GM20431 (cell line): ENCODE results near the gene PCDHGB5.
"Not testable (repeated sequence)": the region's sequence is repeated elsewhere in the genome, so short reads cannot be mapped to it uniquely, and the experiment has no call there.

Experiments
- in situ Hi-C: fragments of 300-500 bp; cut with MseI, MboI; formaldehyde crosslinking; loops from one replicate; pipeline ENCODE4 v1.15.0; 2020; ENCODE audit warnings: low sequenced_read_pairs; ENCODE audit not compliant: unreplicated experiment

Gene PCDHGB5

GRCh38 chr5:141375444-141376155 lies 22.1 kb upstream of the PCDHGB5 start:
- in situ Hi-C loops = not testable (repeated sequence)

GRCh38 chr5:141382469-141383294 lies 15.1 kb upstream of the PCDHGB5 start, which contains the start of gene PCDHGA7:
Gene PCDHGA7 (plus strand): TSS chr5:141382742. CDS start chr5:141382900, 158 bp downstream.
- in situ Hi-C loops = no loop called here

- in situ Hi-C loops = no loop called here
These were observed 14.4 kb upstream of the PCDHGB5 start for GRCh38 chr5:141383345-141383744.

- in situ Hi-C loops = no loop called here
These were observed 13.1 kb upstream of the PCDHGB5 start for GRCh38 chr5:141384471-141385267.

- in situ Hi-C loops = not testable (repeated sequence)
These were observed 10.0 kb upstream of the PCDHGB5 start, which contains the start of gene PCDHGB4 for GRCh38 chr5:141387557-141388311. Gene PCDHGB4 (plus strand): TSS chr5:141387698. CDS start chr5:141387885, 187 bp downstream.

GRCh38 chr5:141388661-141389060 lies 9.1 kb upstream of the PCDHGB5 start:
- in situ Hi-C loops = no loop called here

- in situ Hi-C loops = no loop called here
These were observed 8.3 kb upstream of the PCDHGB5 start for GRCh38 chr5:141389153-141390042.

GRCh38 chr5:141392429-141393198 lies 5.1 kb upstream of the PCDHGB5 start, which contains the start of gene PCDHGA8:
Gene PCDHGA8 (plus strand): TSS chr5:141392633. CDS start chr5:141392814, 181 bp downstream.
- in situ Hi-C loops = no loop called here

- in situ Hi-C loops = no loop called here
These were observed 4.5 kb upstream of the PCDHGB5 start for GRCh38 chr5:141393267-141393666.

GRCh38 chr5:141394401-141395187 lies 3.2 kb upstream of the PCDHGB5 start:
- in situ Hi-C loops = not testable (repeated sequence)

GRCh38 chr5:141398608-141399007 lies 861 bp downstream of the PCDHGB5 start:
- in situ Hi-C loops = no loop called here

GRCh38 chr5:141399555-141400258 lies 2.0 kb downstream of the PCDHGB5 start:
- in situ Hi-C loops = no loop called here

GRCh38 chr5:141402553-141403243 lies 5.0 kb downstream of the PCDHGB5 start, which contains the start of gene PCDHGA9:
Gene PCDHGA9 (plus strand): TSS chr5:141402778. CDS start chr5:141402953, 175 bp downstream.
- in situ Hi-C loops = no loop called here

- in situ Hi-C loops = no loop called here
These were observed 5.6 kb downstream of the PCDHGB5 start for GRCh38 chr5:141403387-141403786.

GRCh38 chr5:141407790-141408505 lies 10.2 kb downstream of the PCDHGB5 start, which contains the start of gene PCDHGB6:
Gene PCDHGB6 (plus strand): TSS chr5:141408021. CDS start chr5:141408203, 182 bp downstream.
- in situ Hi-C loops = not testable (repeated sequence)
